ENCODE results near the gene MIAT. TPM values are rescaled to one million over a fixed set of nuclear protein-coding genes. Genes with fewer than 3 reads are reported as not detected.

Gene MIAT
- total RNA-seq (2021; ENCODE audit: unreplicated experiment) (0.33 TPM), Bru-seq, nascent RNA (percentile 32 among the genes with signal in this experiment), BruChase-seq, experiment 1, labeled RNA remaining after a 2-hour chase (percentile 22 among the genes with signal in this experiment), BruChase-seq, experiment 2, labeled RNA remaining after a 6-hour chase (percentile 19 among the genes with signal in this experiment)
- polyA plus RNA-seq (2012; ENCODE audit: insufficient read length) = not detected
- long read RNA-seq = 0 reads

DNA sequence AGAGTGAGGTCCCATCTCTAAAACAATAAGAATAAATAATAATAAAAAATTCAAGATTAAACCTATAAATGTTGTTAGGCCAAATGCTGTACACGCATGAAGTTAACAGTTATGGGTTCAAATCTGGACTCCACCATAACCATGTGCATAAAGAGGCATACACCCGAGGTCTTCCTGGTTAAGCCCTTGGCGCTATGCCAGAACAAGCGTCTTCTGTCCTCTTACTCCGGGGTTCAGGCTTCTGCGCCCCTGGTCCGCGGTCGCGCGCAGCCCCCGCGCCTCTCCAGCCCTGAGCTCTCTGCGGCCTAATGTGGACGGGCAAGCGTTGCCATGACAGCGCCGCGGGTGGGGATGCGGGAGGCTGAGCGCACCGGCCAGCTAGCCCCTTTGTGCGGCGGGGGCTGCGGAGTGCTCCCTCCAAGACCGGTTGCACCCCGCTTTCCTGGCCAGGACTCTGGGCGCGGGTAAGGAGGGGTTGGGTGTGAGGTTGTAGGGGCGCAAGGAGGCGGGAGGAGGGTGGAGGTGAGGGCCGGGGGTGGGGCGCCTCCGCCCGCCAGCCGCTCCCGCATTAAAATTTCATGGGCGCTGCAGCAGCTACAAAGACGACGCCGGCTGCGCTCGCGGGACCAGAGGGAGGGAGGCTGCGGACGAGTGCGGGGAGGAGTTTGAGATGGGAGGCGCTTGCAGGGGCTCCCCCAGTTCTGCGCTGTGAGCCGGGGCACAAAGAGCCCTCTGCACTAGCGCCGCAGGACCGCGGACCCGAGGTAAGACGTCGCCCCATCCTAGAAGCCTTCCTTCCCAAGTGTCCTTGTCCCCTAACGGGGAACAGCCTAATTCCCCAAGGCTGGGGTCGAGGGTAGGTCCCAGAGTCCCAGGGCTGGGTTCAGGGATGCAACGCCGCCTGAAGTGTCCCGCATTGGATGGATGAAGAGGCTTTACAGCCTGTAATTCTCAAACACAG, at the start of gene MIAT:
MIAT (plus strand) TSS at position 698 of the 961 bp plus-strand sequence.
- peak; percentile 46; the same call in 1 of the 2 replicates for ATAC-seq
- H3K4me1 ChIP-seq (ENCODE audit: control insufficient read depth, insufficient read depth, low read length) = peaks cover 4% of the 10 kb centered on the region
- DNase-seq (ENCODE audit: low read depth, low spot score) = no peak
- H3K27ac ChIP-seq (ENCODE audit: low read length) = no peak within 1 kb of the TSS
- in situ Hi-C loops (cut with HindIII; ENCODE audit: low pct_unique_long_range_greater_than_20kb, low sequenced_read_pairs) = no loop called here
- H3K27me3 ChIP-seq (ENCODE audit: control insufficient read depth, insufficient read depth, low read length) = peaks cover 3% of the 10 kb centered on the region; the same call in 1 of the 2 replicates
- no peaks in the 10 kb centered on the region for H3K9me3 ChIP-seq (ENCODE audit: control insufficient read depth, insufficient read depth, low read depth, low read length)
- intact Hi-C loops (cut with micrococcal nuclease; ENCODE audit: unreplicated experiment) = no loop called here
- ChIA-PET POLR2A (no interaction called here), CTCF (interaction anchor here (0.6 kb wide), 1 partner anchor 290 kb away, joined by 3 read pairs; no protein-coding TSS in a partner anchor)
- TF ChIP-seq SIN3A (IDR thresholded peaks at IDR 0.05; ENCODE audit: borderline replicate concordance, insufficient read depth, low read depth, low read length) (no peak), TCF7L2 (IDR thresholded peaks at IDR 0.05; ENCODE audit: low read depth, low read length) (no peak), POLR2AphosphoS5 (IDR thresholded peaks at IDR 0.05; ENCODE audit: low read depth, low read length) (no peak)
- TF ChIP-seq, protein P1, sequence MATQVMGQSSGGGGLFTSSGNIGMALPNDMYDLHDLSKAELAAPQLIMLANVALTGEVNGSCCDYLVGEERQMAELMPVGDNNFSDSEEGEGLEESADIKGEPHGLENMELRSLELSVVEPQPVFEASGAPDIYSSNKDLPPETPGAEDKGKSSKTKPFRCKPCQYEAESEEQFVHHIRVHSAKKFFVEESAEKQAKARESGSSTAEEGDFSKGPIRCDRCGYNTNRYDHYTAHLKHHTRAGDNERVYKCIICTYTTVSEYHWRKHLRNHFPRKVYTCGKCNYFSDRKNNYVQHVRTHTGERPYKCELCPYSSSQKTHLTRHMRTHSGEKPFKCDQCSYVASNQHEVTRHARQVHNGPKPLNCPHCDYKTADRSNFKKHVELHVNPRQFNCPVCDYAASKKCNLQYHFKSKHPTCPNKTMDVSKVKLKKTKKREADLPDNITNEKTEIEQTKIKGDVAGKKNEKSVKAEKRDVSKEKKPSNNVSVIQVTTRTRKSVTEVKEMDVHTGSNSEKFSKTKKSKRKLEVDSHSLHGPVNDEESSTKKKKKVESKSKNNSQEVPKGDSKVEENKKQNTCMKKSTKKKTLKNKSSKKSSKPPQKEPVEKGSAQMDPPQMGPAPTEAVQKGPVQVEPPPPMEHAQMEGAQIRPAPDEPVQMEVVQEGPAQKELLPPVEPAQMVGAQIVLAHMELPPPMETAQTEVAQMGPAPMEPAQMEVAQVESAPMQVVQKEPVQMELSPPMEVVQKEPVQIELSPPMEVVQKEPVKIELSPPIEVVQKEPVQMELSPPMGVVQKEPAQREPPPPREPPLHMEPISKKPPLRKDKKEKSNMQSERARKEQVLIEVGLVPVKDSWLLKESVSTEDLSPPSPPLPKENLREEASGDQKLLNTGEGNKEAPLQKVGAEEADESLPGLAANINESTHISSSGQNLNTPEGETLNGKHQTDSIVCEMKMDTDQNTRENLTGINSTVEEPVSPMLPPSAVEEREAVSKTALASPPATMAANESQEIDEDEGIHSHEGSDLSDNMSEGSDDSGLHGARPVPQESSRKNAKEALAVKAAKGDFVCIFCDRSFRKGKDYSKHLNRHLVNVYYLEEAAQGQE (IDR thresholded peaks at IDR 0.05; ENCODE audit: insufficient read depth in 1 of 2, low read depth in 2 of 2, low read length in 1 of 2) = no peak
- TF ChIP-seq, protein P2, sequence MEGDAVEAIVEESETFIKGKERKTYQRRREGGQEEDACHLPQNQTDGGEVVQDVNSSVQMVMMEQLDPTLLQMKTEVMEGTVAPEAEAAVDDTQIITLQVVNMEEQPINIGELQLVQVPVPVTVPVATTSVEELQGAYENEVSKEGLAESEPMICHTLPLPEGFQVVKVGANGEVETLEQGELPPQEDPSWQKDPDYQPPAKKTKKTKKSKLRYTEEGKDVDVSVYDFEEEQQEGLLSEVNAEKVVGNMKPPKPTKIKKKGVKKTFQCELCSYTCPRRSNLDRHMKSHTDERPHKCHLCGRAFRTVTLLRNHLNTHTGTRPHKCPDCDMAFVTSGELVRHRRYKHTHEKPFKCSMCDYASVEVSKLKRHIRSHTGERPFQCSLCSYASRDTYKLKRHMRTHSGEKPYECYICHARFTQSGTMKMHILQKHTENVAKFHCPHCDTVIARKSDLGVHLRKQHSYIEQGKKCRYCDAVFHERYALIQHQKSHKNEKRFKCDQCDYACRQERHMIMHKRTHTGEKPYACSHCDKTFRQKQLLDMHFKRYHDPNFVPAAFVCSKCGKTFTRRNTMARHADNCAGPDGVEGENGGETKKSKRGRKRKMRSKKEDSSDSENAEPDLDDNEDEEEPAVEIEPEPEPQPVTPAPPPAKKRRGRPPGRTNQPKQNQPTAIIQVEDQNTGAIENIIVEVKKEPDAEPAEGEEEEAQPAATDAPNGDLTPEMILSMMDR (IDR thresholded peaks at IDR 0.05) = no peak
- H3K36me3 ChIP-seq (ENCODE audit: control insufficient read depth, insufficient read depth, low read length) = no peaks in the 10 kb centered on the region
- BruUV-seq (replicated peaks) = no TSS peak
- H3K4me3 ChIP-seq (ENCODE audit: low read depth in 2 of 2, low read length in 2 of 2) = peak within 1 kb of the TSS; percentile 18 to 27; a peak in 1 of 4 replicates

DNA sequence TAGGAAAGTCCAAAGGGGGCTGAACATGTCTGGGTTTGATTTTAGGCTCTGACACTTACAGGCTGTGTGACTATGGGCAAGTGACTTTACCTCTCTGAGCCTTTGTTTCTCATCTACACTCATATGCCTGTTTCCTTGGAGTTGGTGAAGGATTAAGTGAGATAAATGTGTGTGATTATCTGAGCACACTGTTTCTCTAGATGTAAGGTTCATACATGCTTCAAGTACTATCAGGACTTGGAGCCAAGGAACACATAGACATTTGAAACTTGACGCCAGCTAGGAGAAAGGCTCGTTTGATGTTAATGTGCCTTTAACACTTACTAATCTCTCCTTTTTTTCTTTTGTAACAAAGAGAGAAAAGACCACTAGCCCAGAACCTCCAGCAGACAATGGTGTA, 49.3 kb upstream of the MIAT start:
- H3K4me3 ChIP-seq (ENCODE audit: low read depth in 2 of 2, low read length in 2 of 2) = no peak overlapping the region
- in situ Hi-C loops (cut with HindIII; ENCODE audit: low pct_unique_long_range_greater_than_20kb, low sequenced_read_pairs) = no loop called here
- POLR2A ChIA-PET = no interaction called here
- no peaks in the 10 kb centered on the region for H3K4me1 ChIP-seq (ENCODE audit: control insufficient read depth, insufficient read depth, low read length)
- H3K9me3 ChIP-seq (ENCODE audit: control insufficient read depth, insufficient read depth, low read depth, low read length) = no peaks in the 10 kb centered on the region
- DNase-seq (ENCODE audit: low read depth, low spot score) = no peak
- no TSS peak for BruUV-seq (replicated peaks)
- H3K27ac ChIP-seq (ENCODE audit: low read length) = no peak overlapping the region
- H3K27me3 ChIP-seq (ENCODE audit: control insufficient read depth, insufficient read depth, low read length) = no peaks in the 10 kb centered on the region
- no peaks in the 10 kb centered on the region for H3K36me3 ChIP-seq (ENCODE audit: control insufficient read depth, insufficient read depth, low read length)
- ATAC-seq = no peak
- TF ChIP-seq POLR2AphosphoS5 (IDR thresholded peaks at IDR 0.05; ENCODE audit: low read depth, low read length) = no peak
- TF ChIP-seq TCF7L2 (IDR thresholded peaks at IDR 0.05; ENCODE audit: low read depth, low read length) = no peak
- no peak for TF ChIP-seq SIN3A (IDR thresholded peaks at IDR 0.05; ENCODE audit: borderline replicate concordance, insufficient read depth, low read depth, low read length)
- TF ChIP-seq, protein P2 (IDR thresholded peaks at IDR 0.05) = no peak
- TF ChIP-seq, protein P1 (IDR thresholded peaks at IDR 0.05; ENCODE audit: insufficient read depth in 1 of 2, low read depth in 2 of 2, low read length in 1 of 2) = no peak
- CTCF ChIA-PET = no interaction called here
- intact Hi-C loops (cut with micrococcal nuclease; ENCODE audit: unreplicated experiment) = no loop called here
